NCI-H748 treated with DMSO at 0.1 percent for 48 hours (cell line): ENCODE measurements around the gene HNRNPM.
A peak's percentile ranks its signal among the peaks of the same experiment; 100 is the strongest.
"Not testable (repeated sequence)": the region's sequence is repeated elsewhere in the genome, so short reads cannot be mapped to it uniquely, and the experiment has no call there.

Source experiments
- DNase-seq: peaks from one replicate; lab custom pipeline; 2025; lab: John Stamatoyannopoulos, UW

HNRNPM gene

DNA sequence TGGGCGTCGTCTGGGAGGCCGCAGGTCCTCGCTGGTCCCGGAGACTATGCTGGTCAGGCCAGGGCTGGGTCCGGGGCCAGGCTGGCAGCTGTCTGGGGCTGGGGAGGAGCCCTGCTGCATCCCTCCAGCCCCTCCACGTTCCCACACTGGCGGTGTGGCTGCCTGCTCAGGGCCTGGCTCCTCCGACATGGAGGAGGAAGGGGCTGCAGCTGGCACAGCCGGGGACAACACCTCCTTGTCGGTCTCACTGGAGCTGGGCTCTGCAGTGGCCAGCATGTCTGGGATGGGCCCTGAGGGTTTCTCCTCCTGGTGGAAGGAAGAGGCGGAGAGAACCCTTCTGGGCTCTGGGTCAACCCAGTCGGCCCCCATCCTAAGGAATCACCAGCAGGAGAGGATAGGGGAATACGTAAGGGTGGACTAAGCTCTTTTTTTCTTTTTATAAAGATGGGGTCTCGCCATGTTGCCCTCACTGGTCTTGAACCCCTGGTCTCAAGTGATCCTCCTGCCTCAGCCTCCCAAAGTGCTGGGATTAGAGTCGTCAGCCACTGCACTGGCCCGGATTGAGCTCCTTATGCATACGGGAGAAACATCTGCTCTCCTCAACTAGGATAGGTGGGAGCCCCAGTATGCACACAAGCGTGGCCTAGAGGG is 68.4 kb downstream of the HNRNPM start:
- no peak for DNase-seq

DNA sequence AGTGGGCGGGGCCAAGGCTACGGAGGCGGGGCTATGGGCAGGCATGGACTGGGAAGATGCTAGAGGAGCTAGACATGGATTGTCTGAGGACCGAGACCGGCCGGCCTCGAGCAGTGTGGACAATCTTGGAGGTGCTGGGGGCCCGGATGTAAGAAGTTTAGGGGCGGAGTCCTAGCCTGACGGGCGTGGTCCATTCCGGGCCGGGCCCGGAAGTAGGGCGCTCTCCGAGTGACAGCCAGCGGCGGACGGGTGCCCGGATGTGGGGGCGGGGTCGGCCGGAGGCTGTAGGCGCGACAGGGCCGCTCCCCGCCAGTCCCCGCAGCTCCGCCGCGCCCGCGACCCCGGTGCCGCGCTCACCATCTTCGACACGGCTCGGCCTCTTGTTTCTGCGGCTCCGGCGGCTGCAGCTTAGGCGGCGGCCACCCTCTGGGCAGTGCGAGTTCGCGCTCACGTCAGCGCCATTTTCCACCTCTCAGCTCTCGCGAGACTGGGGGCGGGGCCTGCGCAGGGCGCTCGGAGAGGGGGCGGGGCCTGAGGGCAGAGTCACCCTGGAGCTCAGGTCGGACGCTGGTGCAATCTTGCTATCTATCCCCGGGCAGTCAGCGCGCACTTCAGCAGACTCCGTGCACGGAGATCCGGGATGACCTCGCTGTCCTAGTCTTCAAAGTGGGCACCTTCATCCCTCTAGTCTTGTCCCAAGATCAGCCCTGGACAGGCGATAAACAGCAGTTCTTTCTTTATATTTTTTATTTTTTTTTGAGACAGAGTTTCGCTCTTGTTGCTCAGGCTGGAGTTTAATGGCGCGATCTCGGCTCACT is 69.1 kb downstream of the HNRNPM start, which contains the start of gene ZNF414:
ZNF414 (minus strand) TSS at position 481 of the 818 bp plus-strand sequence; CDS start at position 360, 121 bp downstream.
- peak; percentile 66 for DNase-seq

DNA sequence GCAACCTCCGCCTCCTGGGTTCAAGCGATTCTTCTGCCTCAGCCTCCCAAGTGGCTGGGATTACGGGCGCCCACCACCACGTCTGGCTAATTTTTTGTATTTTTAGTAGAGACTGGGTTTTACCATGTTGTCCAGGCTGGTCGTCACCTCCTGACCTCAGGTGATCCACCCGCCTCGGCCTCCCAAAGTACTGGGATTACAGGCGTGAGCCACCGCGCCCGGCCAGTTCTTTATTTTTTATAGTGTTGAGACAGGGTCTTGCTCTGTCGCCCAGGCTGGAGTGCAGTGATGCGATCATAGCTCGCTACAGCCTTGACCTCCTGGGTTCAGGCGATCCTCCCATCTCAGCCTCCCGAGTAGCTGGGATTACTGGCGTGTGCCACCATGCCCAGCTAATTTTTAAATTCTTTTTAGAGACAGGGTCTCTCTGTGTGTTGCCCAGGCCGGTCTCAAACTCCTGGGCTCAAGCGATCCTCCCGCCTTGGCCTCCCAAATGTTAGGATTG is 69.8 kb downstream of the HNRNPM start:
- not testable (repeated sequence) for DNase-seq

DNA sequence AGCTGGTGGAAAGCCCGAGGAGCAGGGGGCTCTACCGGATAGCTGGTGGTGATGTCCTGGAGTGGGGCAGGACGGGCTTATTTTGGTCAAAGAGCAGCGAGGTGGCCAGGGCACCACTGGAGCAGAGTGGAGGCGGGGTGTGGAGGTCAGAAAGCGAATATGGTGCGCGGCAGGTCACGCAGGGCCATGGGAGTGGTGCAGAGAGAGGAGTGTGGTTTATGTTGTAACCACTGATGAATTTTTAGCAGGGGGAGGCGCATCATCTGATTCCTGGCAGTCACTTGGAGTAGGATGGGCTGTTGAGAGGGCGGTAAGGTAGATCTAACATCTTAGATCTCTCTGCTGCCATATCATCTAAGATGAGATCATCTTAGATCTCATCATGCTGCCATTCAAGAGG is 70.5 kb downstream of the HNRNPM start:
- no peak for DNase-seq

DNA sequence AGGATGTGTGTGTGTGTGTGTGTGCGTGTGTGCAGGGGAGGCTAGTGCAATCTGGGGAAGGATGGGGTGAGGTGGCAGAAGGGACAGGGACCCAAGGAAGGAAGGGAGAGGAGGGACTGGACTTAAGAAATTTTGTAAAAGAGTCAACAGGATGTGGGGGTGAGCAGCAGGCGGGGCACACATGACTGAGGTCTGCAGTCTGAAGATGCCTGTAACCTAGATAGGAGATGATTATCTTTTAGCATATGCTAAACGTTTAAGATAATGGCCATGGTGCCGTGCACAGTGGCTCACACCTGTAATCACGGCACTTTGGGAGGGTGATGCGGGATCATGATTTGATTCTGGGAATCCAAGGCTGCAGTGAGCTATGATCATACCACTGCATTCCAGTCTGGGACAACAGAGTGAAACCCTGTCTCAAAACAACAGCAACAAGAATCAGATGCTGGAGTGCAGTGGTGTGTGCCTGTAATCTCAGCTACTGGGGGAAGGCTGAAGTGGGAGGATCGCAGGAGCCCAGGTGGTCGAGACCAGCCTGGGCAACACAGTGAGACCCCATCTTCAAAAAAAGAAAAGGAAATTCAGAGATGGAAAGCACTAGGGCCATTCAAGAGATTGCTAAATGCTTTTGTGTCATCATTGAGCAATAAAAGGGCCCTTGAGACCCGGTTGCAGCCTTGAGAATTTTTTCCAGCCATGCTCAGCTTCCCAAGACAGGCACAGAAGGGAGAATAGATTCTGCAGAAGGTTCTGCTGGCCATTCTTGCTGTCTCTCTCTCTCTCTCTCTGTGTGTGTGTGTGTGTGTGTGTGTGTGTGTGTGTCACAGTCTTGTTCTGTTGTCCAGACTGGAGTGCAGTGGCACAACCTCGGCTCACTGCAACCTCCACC is 73.0 kb downstream of the HNRNPM start:
- no peak for DNase-seq

DNA sequence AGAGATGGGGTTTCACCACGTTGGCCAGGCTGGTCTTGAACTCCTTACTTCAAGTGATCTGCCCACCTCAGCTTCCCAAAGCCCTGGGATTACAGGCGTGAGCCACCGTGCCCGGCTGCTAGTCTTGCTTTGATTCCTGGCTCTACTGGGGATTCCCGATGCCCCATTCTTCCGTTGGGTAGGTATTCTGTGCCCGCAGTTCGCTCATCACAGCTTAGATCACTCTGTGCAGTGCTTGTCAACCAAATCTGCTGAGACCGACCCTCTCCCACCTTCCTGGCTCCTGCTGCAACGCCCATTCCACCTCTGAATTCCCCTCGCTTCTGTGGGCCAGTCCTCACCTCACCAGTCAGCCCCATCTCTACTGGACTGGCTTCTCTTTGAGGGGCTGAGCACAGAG is 73.8 kb downstream of the HNRNPM start:
- no peak for DNase-seq

DNA sequence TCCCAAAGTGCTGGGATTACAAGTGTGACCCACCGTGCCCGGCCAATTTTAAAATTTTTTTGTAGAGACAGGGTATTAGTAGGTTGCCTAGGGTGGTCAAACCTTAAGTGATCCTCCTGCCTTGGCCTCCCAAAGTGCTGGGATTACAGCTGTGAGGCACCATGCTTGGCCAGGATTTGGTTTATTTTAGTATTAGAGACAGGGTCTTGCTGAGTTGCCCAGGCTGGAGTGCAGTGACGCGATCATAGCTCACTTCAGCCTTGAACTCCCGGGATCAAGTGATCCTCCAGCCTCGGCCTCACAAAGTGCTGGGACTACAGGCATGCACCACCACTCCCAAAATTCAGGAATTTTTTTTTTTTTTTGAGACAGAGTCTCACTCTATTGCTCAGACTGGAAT is 74.6 kb downstream of the HNRNPM start:
- DNase-seq, result no peak

DNA sequence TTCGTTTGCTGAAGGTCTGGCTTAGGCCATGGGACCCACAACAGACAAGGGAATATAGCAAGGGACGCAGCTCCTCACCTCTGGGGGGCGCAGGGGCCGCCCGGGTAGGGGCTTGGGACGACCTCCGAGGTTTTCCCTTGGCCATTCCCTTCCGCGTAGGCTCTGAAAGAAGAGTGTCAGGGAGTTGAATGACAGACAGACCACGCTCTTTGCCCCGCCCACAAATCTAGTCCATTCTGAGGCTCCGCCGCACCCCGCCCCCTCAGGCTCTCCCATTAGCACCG is 80.6 kb downstream of the HNRNPM start:
- DNase-seq, result no peak

DNA sequence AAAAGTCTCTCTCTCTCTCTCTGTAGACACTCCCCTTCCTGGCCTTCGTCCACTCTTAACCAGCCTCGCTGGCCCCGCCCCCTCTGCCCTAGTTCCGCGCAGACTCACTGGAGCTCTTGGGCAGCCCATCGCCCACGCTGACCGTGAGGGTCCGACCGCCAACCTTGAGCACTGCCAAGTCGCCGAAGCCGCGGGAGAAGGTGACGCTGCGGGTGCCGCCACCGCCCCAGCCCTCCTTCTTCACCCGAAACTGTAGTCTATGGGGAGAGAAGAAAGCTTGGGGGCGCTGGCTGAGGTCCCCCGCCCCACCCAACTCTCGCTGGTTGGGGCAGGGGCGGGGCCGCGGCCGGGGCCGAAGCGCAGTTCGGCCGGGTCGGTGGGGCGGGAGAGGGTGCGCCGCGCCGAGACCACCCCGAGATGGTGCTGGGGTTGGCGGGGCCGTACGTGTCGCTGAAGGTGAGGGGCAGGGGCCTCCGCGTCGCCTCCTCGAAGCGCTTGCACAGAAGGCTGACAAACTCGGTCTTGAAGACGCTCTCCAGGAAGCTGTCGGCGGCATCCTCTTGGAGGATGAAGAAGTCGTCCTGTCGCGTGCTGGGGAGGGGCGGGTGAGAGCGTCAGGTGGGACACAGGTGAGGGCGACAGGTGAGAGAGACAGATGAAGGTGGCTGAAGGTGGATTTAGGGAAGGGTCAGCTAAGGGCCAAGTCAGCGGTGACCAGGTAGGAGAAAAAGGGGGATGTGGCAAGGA is 81.7 kb downstream of the HNRNPM start:
- DNase-seq, result no peak

DNA sequence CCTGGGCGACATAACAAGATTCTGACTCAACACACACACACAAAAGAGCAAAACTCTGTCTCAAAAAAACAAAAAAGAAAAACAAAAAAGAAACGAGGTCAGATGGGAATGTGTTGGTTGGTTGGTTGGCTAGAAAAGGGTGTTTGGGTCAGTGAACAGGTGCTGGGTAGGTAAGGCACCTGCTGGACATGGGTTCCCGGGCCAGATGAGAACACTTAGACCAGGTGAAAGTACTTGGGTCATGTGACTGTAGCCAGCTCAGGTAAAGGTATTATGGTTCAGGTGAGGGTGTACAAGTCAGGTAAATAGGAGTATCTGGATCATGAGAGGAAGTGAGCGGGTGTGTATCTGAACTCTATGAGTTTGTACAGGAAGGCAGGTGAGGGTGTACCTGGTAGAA is 83.7 kb downstream of the HNRNPM start:
- DNase-seq, result no peak

DNA sequence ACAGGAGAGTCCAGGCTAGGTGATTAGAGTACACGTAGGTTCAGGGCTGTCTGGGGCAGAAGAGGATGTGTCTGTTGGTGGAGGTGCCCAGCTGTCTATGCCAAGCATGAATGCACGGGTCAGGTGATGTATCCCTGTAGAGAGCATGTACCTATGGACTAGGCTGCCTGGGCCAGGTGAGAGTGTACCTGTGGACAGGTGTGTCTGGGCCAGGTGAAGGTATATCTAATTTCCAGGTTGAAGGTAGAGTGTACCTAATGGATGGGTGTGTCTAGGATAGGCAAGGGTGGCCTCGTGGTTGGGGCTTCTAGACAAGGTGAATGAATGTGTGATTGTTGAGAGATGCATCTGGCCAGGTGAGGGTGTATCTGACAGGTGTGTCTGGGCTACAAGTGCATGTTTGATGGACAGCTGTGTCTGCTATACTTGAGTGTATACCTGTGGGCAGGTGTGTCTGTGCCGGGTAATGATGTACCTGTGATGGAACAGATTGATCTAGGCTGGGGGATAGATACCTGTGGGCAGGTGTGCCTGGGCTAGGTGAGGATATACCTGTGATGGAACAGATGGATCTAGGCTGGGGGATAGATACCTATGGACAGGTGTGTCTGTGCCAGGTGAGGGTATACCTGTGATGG is 84.7 kb downstream of the HNRNPM start:
- no peak for DNase-seq

DNA sequence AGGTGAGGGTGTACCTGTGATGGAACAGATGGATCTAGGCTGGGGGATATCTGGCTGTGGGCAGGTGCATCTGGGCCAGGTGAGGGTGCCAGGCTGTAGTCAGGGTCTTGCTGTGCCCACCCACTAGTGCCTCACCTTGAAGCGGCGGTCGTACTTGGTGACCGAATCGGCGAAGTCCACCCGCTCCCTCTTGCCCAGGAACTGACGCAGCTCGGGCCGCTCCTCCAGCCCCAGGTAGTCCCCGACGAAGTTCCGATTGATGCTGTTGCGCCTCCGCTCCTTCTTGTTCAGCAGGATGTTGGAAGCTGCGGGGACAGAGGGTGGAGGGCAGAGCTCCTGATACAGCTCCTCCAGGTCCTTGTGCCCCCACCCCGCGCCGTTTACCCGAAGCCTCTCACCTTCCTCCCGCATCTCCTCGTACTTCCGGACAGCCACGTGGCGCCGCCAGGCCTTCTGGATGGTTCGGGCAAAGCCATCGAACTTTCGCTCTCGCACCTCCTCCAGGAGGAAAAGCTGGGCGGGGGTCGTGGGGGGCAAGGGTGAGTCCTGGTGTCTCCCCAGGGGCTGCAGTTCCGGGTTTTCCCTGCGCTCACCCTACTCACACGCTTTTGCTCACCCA is 85.4 kb downstream of the HNRNPM start:
- no peak for DNase-seq

DNA sequence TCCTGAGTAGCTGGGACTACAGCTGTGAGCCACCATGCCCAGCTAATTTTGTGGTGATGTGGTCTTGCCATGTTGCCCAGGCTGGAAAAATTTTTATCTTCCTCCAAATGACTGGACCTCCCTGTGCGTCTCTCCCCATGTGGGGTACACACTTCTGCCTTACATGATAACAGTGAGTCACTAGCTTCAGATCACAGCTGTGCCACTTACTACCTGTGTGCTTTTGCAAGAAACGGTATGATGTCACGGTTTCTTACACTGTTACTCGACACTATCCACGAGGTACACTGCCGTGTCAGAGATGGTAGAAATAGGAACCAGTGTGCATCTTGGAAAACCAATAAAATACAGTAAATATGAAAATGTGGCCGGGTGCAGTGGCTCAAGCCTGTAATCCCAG is 86.7 kb downstream of the HNRNPM start:
- DNase-seq, result no peak

DNA sequence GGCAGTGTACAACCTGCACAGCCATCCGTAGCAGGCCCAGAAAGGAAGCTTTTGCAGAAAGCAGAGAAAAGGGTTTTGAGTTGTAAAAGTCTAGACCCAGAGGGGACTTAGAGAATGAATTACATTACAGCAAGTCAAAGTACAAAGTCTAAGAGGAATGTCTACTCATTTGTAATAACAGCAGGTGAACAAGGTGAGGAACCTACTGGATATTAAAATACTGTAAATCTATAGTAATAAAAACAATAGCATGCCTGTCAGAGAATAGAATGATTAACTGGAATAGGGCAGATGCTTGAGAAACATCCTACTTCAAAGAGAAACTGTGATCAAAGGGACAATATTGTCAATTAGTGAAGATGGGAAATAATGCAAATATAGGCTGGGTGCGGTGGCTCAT is 87.5 kb downstream of the HNRNPM start:
- DNase-seq, result no peak

DNA sequence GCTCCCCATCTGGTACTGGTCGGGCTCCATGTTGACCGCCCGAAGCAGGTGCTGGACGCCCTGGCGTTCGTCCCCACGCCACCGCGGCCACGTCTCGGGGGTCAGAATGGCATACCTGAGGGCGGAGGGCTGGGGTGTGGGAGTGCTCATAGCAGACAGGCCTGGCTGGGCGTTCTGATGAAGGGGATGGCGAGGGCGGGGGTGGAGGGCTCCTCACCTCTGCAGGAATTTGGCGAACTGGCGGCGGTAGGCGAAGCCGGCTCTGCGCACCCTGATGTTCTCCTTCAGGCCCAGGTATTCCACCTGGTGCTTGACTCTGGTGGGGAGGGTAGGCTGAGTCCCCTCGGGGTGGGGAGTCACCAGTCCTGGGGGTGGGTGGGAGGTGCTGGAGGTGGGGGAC is 91.5 kb downstream of the HNRNPM start:
- no peak for DNase-seq

DNA sequence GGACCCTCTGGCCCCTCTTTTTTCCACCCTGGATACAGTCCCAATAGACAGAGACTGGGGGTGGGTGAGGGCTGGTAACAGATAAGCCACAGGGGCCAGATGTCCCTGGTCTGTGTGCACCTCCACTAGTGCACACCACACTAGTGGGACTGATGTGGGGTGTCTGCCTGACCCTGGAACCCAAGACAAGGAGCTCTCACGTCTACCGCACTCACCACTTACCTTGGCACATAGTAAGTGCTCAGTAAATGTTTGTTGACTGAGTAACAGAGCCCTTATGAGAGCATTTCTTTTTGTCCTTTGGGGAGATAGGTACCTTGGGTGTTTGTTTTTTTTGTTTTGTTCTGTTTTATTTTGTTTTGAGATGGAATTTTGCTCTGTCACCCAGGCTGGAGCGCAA is 92.3 kb downstream of the HNRNPM start:
- no peak for DNase-seq
